HepG2 (cell line): Measurements from ENCODE around the gene MCM3AP. TPM values are rescaled to one million over a fixed set of nuclear protein-coding genes. Genes with fewer than 3 reads are reported as not detected.
A peak's percentile ranks its signal among the peaks of the same experiment; 100 is the strongest.

Source experiments
- ASH2L ChIP-seq: fragments of 300-600, 200-600 bp; sonication (generic); IDR thresholded peaks from 2 replicates; pipeline ENCODE4 v1.7.0; 2017; ENCODE audit warnings: low read depth, mild to moderate bottlenecking, moderate library complexity, mixed read lengths, low read length; ENCODE audit not compliant: insufficient read length
- HDAC2 ChIP-seq: sonication (generic); formaldehyde crosslinking; IDR thresholded peaks from 2 replicates; pipeline ENCODE4 v1.4.0; 2020; ENCODE audit warnings: missing genetic modification reagents
- IRX3 ChIP-seq: sonication (generic); formaldehyde crosslinking; IDR thresholded peaks from 2 replicates; pipeline ENCODE4 v1.8.1; 2023; ENCODE audit warnings: mild to moderate bottlenecking, low read depth, missing genetic modification reagents, borderline replicate concordance
- JUN ChIP-seq: sonication (generic); formaldehyde crosslinking; IDR thresholded peaks from 2 replicates; pipeline ENCODE4 v1.4.0; 2020; ENCODE audit warnings: mild to moderate bottlenecking, missing genetic modification reagents
- KDM5A ChIP-seq: fragments of 200-600 bp; sonication (generic); IDR thresholded peaks from 2 replicates; pipeline ENCODE4 v1.7.0; 2018; ENCODE audit warnings: antibody characterized with exemption, mild to moderate bottlenecking, low read length, borderline replicate concordance
- NFKBIZ ChIP-seq: IDR thresholded peaks from 2 replicates; pipeline ENCODE4 v1.6.1; 2018; ENCODE audit warnings: missing genetic modification reagents, missing compliant biosample characterization
- STAG1 ChIP-seq: sonication (generic); formaldehyde crosslinking; IDR thresholded peaks from 2 replicates; pipeline ENCODE4 v1.4.0; 2020; ENCODE audit warnings: missing genetic modification reagents
- TGIF2 ChIP-seq: IDR thresholded peaks from 2 replicates; pipeline ENCODE4 v1.6.1; 2016; ENCODE audit warnings: control low read depth, missing compliant biosample characterization
- ZNF256 ChIP-seq: sonication (generic); formaldehyde crosslinking; conservative IDR thresholded peaks from 2 replicates; pipeline ENCODE4 v1.4.0; 2020; ENCODE audit warnings: missing genetic modification reagents
- ZNF383 ChIP-seq: sonication (generic); formaldehyde crosslinking; IDR thresholded peaks from 2 replicates; pipeline ENCODE4 v1.4.0; 2020; ENCODE audit warnings: missing genetic modification reagents, mild to moderate bottlenecking, borderline replicate concordance
- ZNF589 ChIP-seq: sonication (generic); formaldehyde crosslinking; conservative IDR thresholded peaks from 2 replicates; pipeline ENCODE4 v1.8.0; 2022; ENCODE audit warnings: mild to moderate bottlenecking, moderate library complexity, missing genetic modification reagents
- ZNF709 ChIP-seq: sonication (generic); formaldehyde crosslinking; IDR thresholded peaks from 2 replicates; pipeline ENCODE4 v1.5.0; 2020; ENCODE audit warnings: mild to moderate bottlenecking, missing genetic modification reagents
- polyA plus RNA-seq, 8 experiments: library from polyadenylated mRNA; depleted of rRNA in 3 of 8; stranded (reverse) in 7 of 8; unstranded in 1 of 8; fragments of >200 nt; fragmentation: Illumina TruSeq in 4 of 8; extraction: Trizol in 4 of 8; gene quantifications; 2 replicates each; pipeline versions ENCODE4 v1.2.1 to v1.2.3, GENCODE V29; 2011 to 2016; ENCODE audit warnings: low read depth in 4 of 8, missing spikeins in 1 of 8, mixed read lengths in 1 of 8; ENCODE audit not compliant: insufficient read depth in 1 of 8
- total RNA-seq, 5 experiments: library from RNA; depleted of rRNA; stranded (reverse); fragments of >200 nt; fragmentation: Illumina TruSeq; extraction: Trizol; gene quantifications; 2 replicates each; pipeline ENCODE4 v1.2.3, GENCODE V29; 2016; ENCODE audit warnings: low read depth in 1 of 5
- TF ChIP-seq, protein P1 (sequence below): sonication (generic); formaldehyde crosslinking; conservative IDR thresholded peaks from 2 replicates; pipeline ENCODE4 v1.8.0; 2022; ENCODE audit warnings: mild to moderate bottlenecking, moderate library complexity, missing genetic modification reagents
- TF ChIP-seq, protein P2 (sequence below): sonication (generic); formaldehyde crosslinking; IDR thresholded peaks from 2 replicates; pipeline ENCODE4 v1.4.0; 2020; ENCODE audit warnings: missing genetic modification reagents
- TF ChIP-seq, protein P3 (sequence below): sonication (generic); formaldehyde crosslinking; IDR thresholded peaks from 2 replicates; pipeline ENCODE4 v1.8.1; 2022; ENCODE audit warnings: mild to moderate bottlenecking, missing genetic modification reagents
- TF ChIP-seq, protein P4 (sequence below): sonication (generic); formaldehyde crosslinking; IDR thresholded peaks from 2 replicates; pipeline ENCODE4 v1.8.0; 2022; ENCODE audit warnings: mild to moderate bottlenecking, missing genetic modification reagents, moderate library complexity
- TF ChIP-seq, protein P5 (sequence below): sonication (generic); formaldehyde crosslinking; IDR thresholded peaks from 2 replicates; pipeline ENCODE4 v1.5.1; 2020; ENCODE audit warnings: mild to moderate bottlenecking, missing genetic modification reagents, moderate library complexity

MCM3AP gene
- total and polyA plus RNA-seq, 2 of the 13 experiments (the other 11 are each of a cell fraction or from before 2014, with no cell fraction given) = 27.0 to 54.7 TPM

DNA sequence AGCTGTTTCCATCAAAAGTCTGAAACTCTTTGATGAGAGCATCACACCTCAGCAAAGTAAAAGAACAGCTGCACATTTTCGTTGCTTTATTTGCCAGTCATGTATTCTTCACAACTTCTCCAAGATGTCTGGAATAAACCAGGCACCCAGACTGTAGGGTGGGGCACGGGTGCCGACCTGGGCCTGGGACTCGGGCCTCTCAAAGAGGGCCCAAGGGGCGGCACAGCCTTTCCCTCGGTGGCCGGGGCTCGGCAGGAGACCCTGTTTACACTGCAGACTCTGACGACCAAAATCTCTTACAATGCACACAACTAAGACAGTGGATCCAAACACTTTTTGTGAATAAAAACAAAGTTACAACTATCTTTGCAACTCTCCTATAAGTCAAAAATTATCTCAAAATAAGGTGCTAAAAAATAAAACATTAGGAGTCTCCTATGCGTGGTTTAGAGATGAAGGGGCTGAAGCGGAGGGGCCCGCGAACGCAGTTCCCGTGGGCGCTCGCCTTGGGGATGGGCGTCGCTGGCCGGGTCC lies 57.5 kb downstream of the MCM3AP start (continued):
- TF ChIP-seq HDAC2 (CRISPR knock-in tag) (0 out of 2 replicates have a peak, but pooled peaks have one; percentile 5), ZNF589 (no peak), TGIF2 (CRISPR knock-in tag) (no peak), KDM5A (peak; percentile 62; the same call in 1 of the 2 replicates), ZNF709 (no peak), ASH2L (no peak), NFKBIZ (CRISPR knock-in tag) (no peak), IRX3 (no peak), STAG1 (CRISPR knock-in tag) (no peak), ZNF256 (CRISPR knock-in tag) (no peak), JUN (CRISPR knock-in tag) (no peak), ZNF383 (no peak)
- TF ChIP-seq, protein P1, sequence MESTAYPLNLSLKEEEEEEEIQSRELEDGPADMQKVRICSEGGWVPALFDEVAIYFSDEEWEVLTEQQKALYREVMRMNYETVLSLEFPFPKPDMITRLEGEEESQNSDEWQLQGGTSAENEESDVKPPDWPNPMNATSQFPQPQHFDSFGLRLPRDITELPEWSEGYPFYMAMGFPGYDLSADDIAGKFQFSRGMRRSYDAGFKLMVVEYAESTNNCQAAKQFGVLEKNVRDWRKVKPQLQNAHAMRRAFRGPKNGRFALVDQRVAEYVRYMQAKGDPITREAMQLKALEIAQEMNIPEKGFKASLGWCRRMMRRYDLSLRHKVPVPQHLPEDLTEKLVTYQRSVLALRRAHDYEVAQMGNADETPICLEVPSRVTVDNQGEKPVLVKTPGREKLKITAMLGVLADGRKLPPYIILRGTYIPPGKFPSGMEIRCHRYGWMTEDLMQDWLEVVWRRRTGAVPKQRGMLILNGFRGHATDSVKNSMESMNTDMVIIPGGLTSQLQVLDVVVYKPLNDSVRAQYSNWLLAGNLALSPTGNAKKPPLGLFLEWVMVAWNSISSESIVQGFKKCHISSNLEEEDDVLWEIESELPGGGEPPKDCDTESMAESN (CRISPR knock-in tag) = no peak
- TF ChIP-seq, protein P2, sequence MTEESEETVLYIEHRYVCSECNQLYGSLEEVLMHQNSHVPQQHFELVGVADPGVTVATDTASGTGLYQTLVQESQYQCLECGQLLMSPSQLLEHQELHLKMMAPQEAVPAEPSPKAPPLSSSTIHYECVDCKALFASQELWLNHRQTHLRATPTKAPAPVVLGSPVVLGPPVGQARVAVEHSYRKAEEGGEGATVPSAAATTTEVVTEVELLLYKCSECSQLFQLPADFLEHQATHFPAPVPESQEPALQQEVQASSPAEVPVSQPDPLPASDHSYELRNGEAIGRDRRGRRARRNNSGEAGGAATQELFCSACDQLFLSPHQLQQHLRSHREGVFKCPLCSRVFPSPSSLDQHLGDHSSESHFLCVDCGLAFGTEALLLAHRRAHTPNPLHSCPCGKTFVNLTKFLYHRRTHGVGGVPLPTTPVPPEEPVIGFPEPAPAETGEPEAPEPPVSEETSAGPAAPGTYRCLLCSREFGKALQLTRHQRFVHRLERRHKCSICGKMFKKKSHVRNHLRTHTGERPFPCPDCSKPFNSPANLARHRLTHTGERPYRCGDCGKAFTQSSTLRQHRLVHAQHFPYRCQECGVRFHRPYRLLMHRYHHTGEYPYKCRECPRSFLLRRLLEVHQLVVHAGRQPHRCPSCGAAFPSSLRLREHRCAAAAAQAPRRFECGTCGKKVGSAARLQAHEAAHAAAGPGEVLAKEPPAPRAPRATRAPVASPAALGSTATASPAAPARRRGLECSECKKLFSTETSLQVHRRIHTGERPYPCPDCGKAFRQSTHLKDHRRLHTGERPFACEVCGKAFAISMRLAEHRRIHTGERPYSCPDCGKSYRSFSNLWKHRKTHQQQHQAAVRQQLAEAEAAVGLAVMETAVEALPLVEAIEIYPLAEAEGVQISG = no peak
- TF ChIP-seq, protein P3, sequence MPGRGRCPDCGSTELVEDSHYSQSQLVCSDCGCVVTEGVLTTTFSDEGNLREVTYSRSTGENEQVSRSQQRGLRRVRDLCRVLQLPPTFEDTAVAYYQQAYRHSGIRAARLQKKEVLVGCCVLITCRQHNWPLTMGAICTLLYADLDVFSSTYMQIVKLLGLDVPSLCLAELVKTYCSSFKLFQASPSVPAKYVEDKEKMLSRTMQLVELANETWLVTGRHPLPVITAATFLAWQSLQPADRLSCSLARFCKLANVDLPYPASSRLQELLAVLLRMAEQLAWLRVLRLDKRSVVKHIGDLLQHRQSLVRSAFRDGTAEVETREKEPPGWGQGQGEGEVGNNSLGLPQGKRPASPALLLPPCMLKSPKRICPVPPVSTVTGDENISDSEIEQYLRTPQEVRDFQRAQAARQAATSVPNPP (CRISPR knock-in tag) = no peak
- TF ChIP-seq, protein P4, sequence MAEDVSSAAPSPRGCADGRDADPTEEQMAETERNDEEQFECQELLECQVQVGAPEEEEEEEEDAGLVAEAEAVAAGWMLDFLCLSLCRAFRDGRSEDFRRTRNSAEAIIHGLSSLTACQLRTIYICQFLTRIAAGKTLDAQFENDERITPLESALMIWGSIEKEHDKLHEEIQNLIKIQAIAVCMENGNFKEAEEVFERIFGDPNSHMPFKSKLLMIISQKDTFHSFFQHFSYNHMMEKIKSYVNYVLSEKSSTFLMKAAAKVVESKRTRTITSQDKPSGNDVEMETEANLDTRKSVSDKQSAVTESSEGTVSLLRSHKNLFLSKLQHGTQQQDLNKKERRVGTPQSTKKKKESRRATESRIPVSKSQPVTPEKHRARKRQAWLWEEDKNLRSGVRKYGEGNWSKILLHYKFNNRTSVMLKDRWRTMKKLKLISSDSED (CRISPR knock-in tag) = no peak
- TF ChIP-seq, protein P5, sequence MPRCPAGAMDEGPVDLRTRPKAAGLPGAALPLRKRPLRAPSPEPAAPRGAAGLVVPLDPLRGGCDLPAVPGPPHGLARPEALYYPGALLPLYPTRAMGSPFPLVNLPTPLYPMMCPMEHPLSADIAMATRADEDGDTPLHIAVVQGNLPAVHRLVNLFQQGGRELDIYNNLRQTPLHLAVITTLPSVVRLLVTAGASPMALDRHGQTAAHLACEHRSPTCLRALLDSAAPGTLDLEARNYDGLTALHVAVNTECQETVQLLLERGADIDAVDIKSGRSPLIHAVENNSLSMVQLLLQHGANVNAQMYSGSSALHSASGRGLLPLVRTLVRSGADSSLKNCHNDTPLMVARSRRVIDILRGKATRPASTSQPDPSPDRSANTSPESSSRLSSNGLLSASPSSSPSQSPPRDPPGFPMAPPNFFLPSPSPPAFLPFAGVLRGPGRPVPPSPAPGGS (CRISPR knock-in tag) = no peak
